Vagina (tissue), 2 donors: ENCODE results near the gene NAMPT. TPM values are rescaled to one million over a fixed set of nuclear protein-coding genes. Genes with fewer than 3 reads are reported as not detected.

Experiments
- DNase-seq, 2 donors: peaks; one replicate each; pipeline ENCODE4 v3.0.0-alpha.2; 2017; ENCODE audit errors: extremely low spot score in 2 of 2
- H3K27ac ChIP-seq: fragments of 200-600 bp; sonication (generic); one replicate; pipeline ENCODE4 v1.5.1; 2019
- H3K27me3 ChIP-seq: fragments of 200-600 bp; sonication (generic); one replicate; pipeline ENCODE4 v1.5.1; 2019
- H3K36me3 ChIP-seq, 2 donors: fragments of 200-600 bp; sonication (generic); one replicate each; pipeline ENCODE4 v1.5.1; 2017 to 2019
- H3K4me1 ChIP-seq: fragments of 200-600 bp; sonication (generic); one replicate; pipeline ENCODE4 v1.5.1; 2019
- H3K4me3 ChIP-seq, 2 donors: fragments of 200-600 bp; sonication (generic); 1 replicate in 1 of 2; 2 replicates in 1 of 2; pipeline ENCODE4 v1.5.1; 2016 to 2019
- H3K9me3 ChIP-seq: fragments of 200-600 bp; sonication (generic); one replicate; pipeline ENCODE4 v1.5.1; 2019
- CTCF ChIP-seq, 3 experiments: fragments of 450-650 bp in 2 of 3; fragments of 200-600 bp in 1 of 3; sonication (generic) in 1 of 3; IDR thresholded peaks; one replicate each; pipeline ENCODE4 v1.5.1; 2017 to 2019; ENCODE audit warnings: antibody characterized with exemption in 3 of 3, mild to moderate bottlenecking in 2 of 3, moderate library complexity in 2 of 3
- POLR2A ChIP-seq, 2 donors: fragments of 450-650 bp; IDR thresholded peaks; one replicate each; pipeline ENCODE4 v1.6.1; 2017; ENCODE audit warnings: antibody characterized with exemption in 2 of 2, mild to moderate bottlenecking in 2 of 2, moderate library complexity in 2 of 2
- POLR2AphosphoS5 ChIP-seq, 2 donors: sonication (generic); formaldehyde crosslinking; IDR thresholded peaks; one replicate each; pipeline ENCODE4 v1.9.0; 2017; ENCODE audit warnings: antibody characterized with exemption in 2 of 2, mild to moderate bottlenecking in 2 of 2, low read depth in 1 of 2; ENCODE audit not compliant: insufficient read depth in 1 of 2
- intact Hi-C: fragments of 100-400 bp; cut with DNase I; formaldehyde crosslinking; loops from one replicate; pipeline ENCODE4 v1.15.1; 2023
- total RNA-seq: library from RNA; depleted of rRNA; stranded (reverse); fragments of >200 nt; gene quantifications from one replicate; pipeline ENCODE4 v1.2.3, GENCODE V29; 2016

The NAMPT gene
- total RNA-seq = 400 TPM

- H3K27me3 ChIP-seq = no peaks in the 10 kb centered on the region
- intact Hi-C loops = loop anchor here (2.0 kb wide), 2 partner anchors 68 to 136 kb away; no protein-coding TSS in a partner anchor
Observed at GRCh38 chr7:106284714-106285050, at the start of gene NAMPT. Gene NAMPT, minus strand, starts transcription at chr7:106284983. Its CDS starts 99 bp downstream, at chr7:106284884.

GRCh38 chr7:106332201-106332600, 47.4 kb upstream of the NAMPT start:
- no peaks in the 10 kb centered on the region for H3K36me3 ChIP-seq
- TF ChIP-seq CTCF (IDR thresholded peaks at IDR 0.05) = no peak
- no peak for TF ChIP-seq POLR2AphosphoS5 (IDR thresholded peaks at IDR 0.05; ENCODE audit: insufficient read depth in 1 of 2, low read depth in 1 of 2)
- TF ChIP-seq POLR2A (IDR thresholded peaks at IDR 0.05) = no peak
- no peak overlapping the region for H3K27ac ChIP-seq
- no peaks in the 10 kb centered on the region for H3K9me3 ChIP-seq
- intact Hi-C loops = loop anchor here (5.0 kb wide), 1 partner anchor 1320 kb away; no protein-coding TSS in a partner anchor
- peaks cover 19% of the 10 kb centered on the region for H3K4me1 ChIP-seq
- no peak for DNase-seq
- no peaks in the 10 kb centered on the region for H3K27me3 ChIP-seq
- H3K4me3 ChIP-seq = no peak overlapping the region

More at GRCh38 chr7:106284714-106285050, at the start of gene NAMPT:
- Histone ChIP-seq H3K4me1 (peaks cover 44% of the 10 kb centered on the region), H3K9me3 (no peaks in the 10 kb centered on the region), H3K36me3 (no peaks in the 10 kb centered on the region), H3K27ac (peak within 1 kb of the TSS; percentile 98), H3K4me3 (peak within 1 kb of the TSS; percentile 82 to 87)
- DNase-seq = no peak
- TF ChIP-seq POLR2AphosphoS5 (IDR thresholded peaks at IDR 0.05; ENCODE audit: insufficient read depth in 1 of 2, low read depth in 1 of 2) (no peak), POLR2A (IDR thresholded peaks at IDR 0.05) (peak in 1 of 2 donors; percentile 88), CTCF (IDR thresholded peaks at IDR 0.05) (peak in 1 of 3 experiments; percentile 14)

GRCh38 chr7:106331441-106332175, 46.8 kb upstream of the NAMPT start:
- H3K4me3 ChIP-seq = no peak overlapping the region
- no peaks in the 10 kb centered on the region for H3K27me3 ChIP-seq
- H3K4me1 ChIP-seq = peaks cover 19% of the 10 kb centered on the region
- DNase-seq = no peak
- intact Hi-C loops = loop anchor here (5.0 kb wide), 1 partner anchor 1321 kb away; no protein-coding TSS in a partner anchor
- TF ChIP-seq POLR2A (IDR thresholded peaks at IDR 0.05) = no peak
- TF ChIP-seq POLR2AphosphoS5 (IDR thresholded peaks at IDR 0.05; ENCODE audit: insufficient read depth in 1 of 2, low read depth in 1 of 2) = no peak
- no peak for TF ChIP-seq CTCF (IDR thresholded peaks at IDR 0.05)
- no peaks in the 10 kb centered on the region for H3K36me3 ChIP-seq
- no peak overlapping the region for H3K27ac ChIP-seq
- H3K9me3 ChIP-seq = no peaks in the 10 kb centered on the region

GRCh38 chr7:106329971-106330733, 45.4 kb upstream of the NAMPT start:
- no peak overlapping the region for H3K27ac ChIP-seq
- intact Hi-C loops = loop anchor here (5.0 kb wide), 1 partner anchor 1322 kb away; no protein-coding TSS in a partner anchor
- no peaks in the 10 kb centered on the region for H3K27me3 ChIP-seq
- TF ChIP-seq POLR2A (IDR thresholded peaks at IDR 0.05) (no peak), POLR2AphosphoS5 (IDR thresholded peaks at IDR 0.05; ENCODE audit: insufficient read depth in 1 of 2, low read depth in 1 of 2) (peak in 1 of 2 donors; percentile 37)
- no peak overlapping the region for H3K4me3 ChIP-seq
- no peaks in the 10 kb centered on the region for H3K9me3 ChIP-seq
- DNase-seq = no peak
- H3K4me1 ChIP-seq = peaks cover 19% of the 10 kb centered on the region
- H3K36me3 ChIP-seq = no peaks in the 10 kb centered on the region

- no peaks in the 10 kb centered on the region for H3K9me3 ChIP-seq
- H3K36me3 ChIP-seq = no peaks in the 10 kb centered on the region
- intact Hi-C loops = no loop called here
- H3K27me3 ChIP-seq = no peaks in the 10 kb centered on the region
- no peak overlapping the region for H3K4me3 ChIP-seq
- peaks cover 19% of the 10 kb centered on the region for H3K4me1 ChIP-seq
- TF ChIP-seq POLR2A (IDR thresholded peaks at IDR 0.05) = no peak
- TF ChIP-seq CTCF (IDR thresholded peaks at IDR 0.05) = no peak
- no peak for TF ChIP-seq POLR2AphosphoS5 (IDR thresholded peaks at IDR 0.05; ENCODE audit: insufficient read depth in 1 of 2, low read depth in 1 of 2)
- no peak overlapping the region for H3K27ac ChIP-seq
- DNase-seq = no peak
Observed at GRCh38 chr7:106329408-106329807, 44.6 kb upstream of the NAMPT start.
